Measurements from ENCODE around the gene DPH6.
"Not testable (repeated sequence)": the region's sequence is repeated elsewhere in the genome, so short reads cannot be mapped to it uniquely, and the experiment has no call there.

The DPH6 gene

GRCh38 chr15:35484231-35484945 is 61.6 kb downstream of the DPH6 start:
- no peak for DNase-seq

GRCh38 chr15:35481992-35482391 is 64.0 kb downstream of the DPH6 start:
- no peak for DNase-seq

- DNase-seq, result no peak
Observed at GRCh38 chr15:35481064-35481463, 64.9 kb downstream of the DPH6 start.

GRCh38 chr15:35479423-35479822 is 66.5 kb downstream of the DPH6 start:
- DNase-seq, result no peak

- DNase-seq, result no peak
Observed at GRCh38 chr15:35477312-35478262, 68.4 kb downstream of the DPH6 start.

GRCh38 chr15:35471024-35471423 is 74.9 kb downstream of the DPH6 start:
- no peak for DNase-seq

GRCh38 chr15:35470441-35470840 is 75.5 kb downstream of the DPH6 start:
- no peak for DNase-seq

- no peak for DNase-seq
Observed at GRCh38 chr15:35466476-35466875, 79.5 kb downstream of the DPH6 start.

GRCh38 chr15:35465783-35466182 is 80.2 kb downstream of the DPH6 start:
- DNase-seq, result no peak

- DNase-seq, result no peak
Observed at GRCh38 chr15:35460616-35461015, 85.3 kb downstream of the DPH6 start.

- DNase-seq, result no peak
Observed at GRCh38 chr15:35458176-35458856, 87.6 kb downstream of the DPH6 start.

GRCh38 chr15:35455201-35455600 is 90.8 kb downstream of the DPH6 start:
- DNase-seq, result no peak

- DNase-seq, result no peak
Observed at GRCh38 chr15:35450492-35450891, 95.5 kb downstream of the DPH6 start.

- DNase-seq, result no peak
Observed at GRCh38 chr15:35448294-35448693, 97.7 kb downstream of the DPH6 start.

- no peak for DNase-seq
Observed at GRCh38 chr15:35445891-35446290, 100.1 kb downstream of the DPH6 start.

- DNase-seq, result no peak
Observed at GRCh38 chr15:35444557-35445204, 101.3 kb downstream of the DPH6 start.

GRCh38 chr15:35443376-35443775 is 102.6 kb downstream of the DPH6 start:
- no peak for DNase-seq

- DNase-seq, result no peak
Observed at GRCh38 chr15:35442742-35443141, 103.2 kb downstream of the DPH6 start.

- not testable (repeated sequence) for DNase-seq
Observed at GRCh38 chr15:35441279-35441678, 104.7 kb downstream of the DPH6 start.

- DNase-seq, result no peak
Observed at GRCh38 chr15:35440265-35440664, 105.7 kb downstream of the DPH6 start.

- no peak for DNase-seq
Observed at GRCh38 chr15:35439291-35439690, 106.7 kb downstream of the DPH6 start.

GRCh38 chr15:35437157-35437556 is 108.8 kb downstream of the DPH6 start:
- DNase-seq, result no peak

- no peak for DNase-seq
Observed at GRCh38 chr15:35436422-35436821, 109.5 kb downstream of the DPH6 start.
